Uterus (tissue), 4 donors: ENCODE measurements around the gene UST. TPM values are rescaled to one million over a fixed set of nuclear protein-coding genes. Genes with fewer than 3 reads are reported as not detected.

Experiments used
- DNase-seq, 2 donors: peaks; one replicate each; pipeline ENCODE4 v3.0.0-alpha.2; 2019 to 2020
- H3K27ac ChIP-seq, 2 donors: fragments of 200-600 bp; sonication (generic); 1 replicate in 1 of 2; 2 replicates in 1 of 2; pipeline ENCODE4 v1.5.1; 2016 to 2018
- H3K27me3 ChIP-seq, 2 donors: fragments of 200-600 bp; sonication (generic); one replicate each; pipeline ENCODE4 v1.5.1; 2018 to 2019; ENCODE audit warnings: control low read depth in 1 of 2
- H3K36me3 ChIP-seq, 2 donors: fragments of 200-600 bp; sonication (generic); one replicate each; pipeline ENCODE4 v1.5.1; 2019; ENCODE audit warnings: control low read depth in 1 of 2
- H3K4me1 ChIP-seq, 2 donors: fragments of 200-600 bp; sonication (generic); one replicate each; pipeline ENCODE4 v1.5.1; 2018 to 2019; ENCODE audit warnings: control low read depth in 1 of 2
- H3K4me3 ChIP-seq, 2 donors: fragments of 200-600 bp; sonication (generic); 1 replicate in 1 of 2; 2 replicates in 1 of 2; pipeline ENCODE4 v1.5.1; 2018 to 2019; ENCODE audit warnings: mild to moderate bottlenecking in 1 of 2
- H3K9me3 ChIP-seq, 2 donors: fragments of 200-600 bp; sonication (generic); one replicate each; pipeline ENCODE4 v1.5.1; 2019; ENCODE audit warnings: control low read depth in 1 of 2
- POLR2A ChIP-seq, 2 donors: fragments of 450-650 bp; IDR thresholded peaks; one replicate each; pipeline ENCODE4 v1.6.1; 2016; ENCODE audit warnings: antibody characterized with exemption in 2 of 2, mild to moderate bottlenecking in 1 of 2, moderate library complexity in 1 of 2
- intact Hi-C: fragments of 100-400 bp; cut with DNase I; formaldehyde crosslinking; loops from one replicate; pipeline ENCODE4 v1.15.1; 2023; ENCODE audit warnings: low total_unique reads
- total RNA-seq, 4 donors: library from RNA; depleted of rRNA in 3 of 4; stranded (reverse); fragments of >200 nt in 3 of 4; gene quantifications; one replicate each; pipeline versions ENCODE4 v1.1.0 to v1.2.4, GENCODE V29; 2014 to 2023
- TF ChIP-seq, protein P1 (sequence below), 4 experiments: fragments of 200-600 bp in 2 of 4; fragments of 450-650 bp in 2 of 4; sonication (generic) in 2 of 4; IDR thresholded peaks; one replicate each; pipeline ENCODE4 v1.5.1; 2016 to 2019; ENCODE audit warnings: antibody characterized with exemption in 4 of 4, mild to moderate bottlenecking in 2 of 4, moderate library complexity in 1 of 4
- donor health status: DM: yes; HTN: yes; CAD: no.

The UST gene
- total RNA-seq, 4 donors from 2014 or later = 6.1 to 23.2 (median 17.2) TPM

DNA sequence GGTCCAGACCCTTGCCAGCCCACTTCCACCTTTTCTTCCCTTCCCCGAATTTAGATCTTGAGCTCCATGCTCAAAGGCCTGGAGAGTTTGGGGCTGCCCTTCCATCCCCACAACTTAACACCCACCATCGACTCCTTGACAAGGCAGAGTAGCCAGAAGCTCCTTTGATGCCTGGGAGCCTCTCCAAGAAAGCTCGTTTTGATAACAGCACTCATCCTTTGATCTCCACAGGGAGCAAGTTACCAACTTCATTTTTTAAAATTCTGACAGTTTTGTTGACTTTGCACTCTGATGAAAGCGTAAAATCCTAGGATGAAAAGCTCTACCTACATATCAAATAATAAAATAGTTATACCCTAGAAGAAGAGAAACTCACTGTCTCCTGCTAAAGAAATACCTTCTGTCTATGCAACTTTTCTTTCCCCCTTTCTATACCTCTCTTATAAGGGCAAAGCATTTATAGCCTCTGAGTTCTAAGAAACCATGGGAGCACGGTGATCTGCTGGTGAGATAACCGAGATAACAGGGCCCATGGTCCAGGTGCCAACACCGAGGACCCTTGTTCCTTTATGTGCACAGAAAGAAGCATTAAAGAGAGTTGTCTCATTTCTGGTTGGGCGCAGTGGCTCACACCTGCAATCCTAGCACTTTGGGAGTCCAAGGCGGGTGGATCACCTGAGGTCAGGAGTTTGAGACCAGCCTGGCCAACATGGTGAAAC lies 134.9 kb downstream of the UST start:
- DNase-seq = no peak
- Histone ChIP-seq H3K9me3 (no peaks in the 10 kb centered on the region), H3K4me1 (peaks cover 0 to 5% of the 10 kb centered on the region in 2 donors), H3K36me3 (no peaks in the 10 kb centered on the region), H3K4me3 (no peak overlapping the region), H3K27me3 (no peaks in the 10 kb centered on the region), H3K27ac (no peak overlapping the region)
- intact Hi-C loops = no loop called here
- TF ChIP-seq POLR2A (IDR thresholded peaks at IDR 0.05) = no peak
- TF ChIP-seq, protein P1, sequence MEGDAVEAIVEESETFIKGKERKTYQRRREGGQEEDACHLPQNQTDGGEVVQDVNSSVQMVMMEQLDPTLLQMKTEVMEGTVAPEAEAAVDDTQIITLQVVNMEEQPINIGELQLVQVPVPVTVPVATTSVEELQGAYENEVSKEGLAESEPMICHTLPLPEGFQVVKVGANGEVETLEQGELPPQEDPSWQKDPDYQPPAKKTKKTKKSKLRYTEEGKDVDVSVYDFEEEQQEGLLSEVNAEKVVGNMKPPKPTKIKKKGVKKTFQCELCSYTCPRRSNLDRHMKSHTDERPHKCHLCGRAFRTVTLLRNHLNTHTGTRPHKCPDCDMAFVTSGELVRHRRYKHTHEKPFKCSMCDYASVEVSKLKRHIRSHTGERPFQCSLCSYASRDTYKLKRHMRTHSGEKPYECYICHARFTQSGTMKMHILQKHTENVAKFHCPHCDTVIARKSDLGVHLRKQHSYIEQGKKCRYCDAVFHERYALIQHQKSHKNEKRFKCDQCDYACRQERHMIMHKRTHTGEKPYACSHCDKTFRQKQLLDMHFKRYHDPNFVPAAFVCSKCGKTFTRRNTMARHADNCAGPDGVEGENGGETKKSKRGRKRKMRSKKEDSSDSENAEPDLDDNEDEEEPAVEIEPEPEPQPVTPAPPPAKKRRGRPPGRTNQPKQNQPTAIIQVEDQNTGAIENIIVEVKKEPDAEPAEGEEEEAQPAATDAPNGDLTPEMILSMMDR (IDR thresholded peaks at IDR 0.05) = no peak

DNA sequence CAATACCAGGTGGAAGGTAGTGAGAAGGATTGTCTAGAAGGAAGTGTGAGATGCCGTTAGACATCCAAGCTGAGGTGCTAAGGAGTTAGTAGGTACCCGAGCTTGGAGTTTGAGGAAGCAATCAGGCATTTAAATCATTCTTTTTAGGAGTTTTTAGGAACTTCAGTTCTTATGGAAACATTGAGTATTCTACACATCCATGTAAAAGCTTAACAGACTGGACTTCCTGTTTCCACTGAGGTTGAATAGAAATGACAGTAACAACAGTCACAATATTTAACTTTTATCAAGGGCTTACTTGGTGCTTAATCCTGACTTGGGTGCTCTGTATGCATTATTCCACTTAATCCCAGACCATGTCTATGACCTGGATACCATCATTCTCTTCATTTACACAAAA lies 136.4 kb downstream of the UST start:
- intact Hi-C loops = no loop called here
- Histone ChIP-seq H3K36me3 (no peaks in the 10 kb centered on the region), H3K27ac (no peak overlapping the region), H3K27me3 (no peaks in the 10 kb centered on the region), H3K9me3 (no peaks in the 10 kb centered on the region), H3K4me3 (no peak overlapping the region), H3K4me1 (peaks cover 0 to 5% of the 10 kb centered on the region in 2 donors)
- DNase-seq = no peak
- TF ChIP-seq, protein P1 (IDR thresholded peaks at IDR 0.05) = no peak
- TF ChIP-seq POLR2A (IDR thresholded peaks at IDR 0.05) = no peak

DNA sequence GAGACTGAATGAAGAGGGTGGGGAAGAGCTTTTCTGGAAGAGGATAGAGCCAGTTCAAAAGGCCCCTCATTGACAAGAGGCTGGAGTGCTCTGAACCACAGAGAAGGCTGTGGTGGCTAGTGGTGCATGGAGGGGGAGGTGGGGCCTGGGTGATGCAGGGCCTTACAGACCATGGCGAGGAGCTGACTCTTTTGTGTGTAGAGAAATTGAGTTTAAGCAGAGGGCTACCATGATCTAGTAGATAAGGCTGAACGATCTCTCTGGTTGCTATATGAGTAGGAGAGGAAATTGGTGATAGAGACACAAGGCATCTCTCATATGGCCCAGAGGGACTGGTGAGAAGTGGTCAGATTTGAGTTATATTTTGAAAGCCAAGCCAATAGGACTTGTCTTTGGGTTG lies 137.6 kb downstream of the UST start:
- peaks cover 3 to 5% of the 10 kb centered on the region in 2 donors for H3K4me1 ChIP-seq
- H3K27ac ChIP-seq = no peak overlapping the region
- no peaks in the 10 kb centered on the region for H3K27me3 ChIP-seq
- H3K4me3 ChIP-seq = no peak overlapping the region
- TF ChIP-seq, protein P1 (IDR thresholded peaks at IDR 0.05) = no peak
- TF ChIP-seq POLR2A (IDR thresholded peaks at IDR 0.05) = no peak
- intact Hi-C loops = no loop called here
- no peaks in the 10 kb centered on the region for H3K9me3 ChIP-seq
- no peaks in the 10 kb centered on the region for H3K36me3 ChIP-seq
- DNase-seq = no peak

DNA sequence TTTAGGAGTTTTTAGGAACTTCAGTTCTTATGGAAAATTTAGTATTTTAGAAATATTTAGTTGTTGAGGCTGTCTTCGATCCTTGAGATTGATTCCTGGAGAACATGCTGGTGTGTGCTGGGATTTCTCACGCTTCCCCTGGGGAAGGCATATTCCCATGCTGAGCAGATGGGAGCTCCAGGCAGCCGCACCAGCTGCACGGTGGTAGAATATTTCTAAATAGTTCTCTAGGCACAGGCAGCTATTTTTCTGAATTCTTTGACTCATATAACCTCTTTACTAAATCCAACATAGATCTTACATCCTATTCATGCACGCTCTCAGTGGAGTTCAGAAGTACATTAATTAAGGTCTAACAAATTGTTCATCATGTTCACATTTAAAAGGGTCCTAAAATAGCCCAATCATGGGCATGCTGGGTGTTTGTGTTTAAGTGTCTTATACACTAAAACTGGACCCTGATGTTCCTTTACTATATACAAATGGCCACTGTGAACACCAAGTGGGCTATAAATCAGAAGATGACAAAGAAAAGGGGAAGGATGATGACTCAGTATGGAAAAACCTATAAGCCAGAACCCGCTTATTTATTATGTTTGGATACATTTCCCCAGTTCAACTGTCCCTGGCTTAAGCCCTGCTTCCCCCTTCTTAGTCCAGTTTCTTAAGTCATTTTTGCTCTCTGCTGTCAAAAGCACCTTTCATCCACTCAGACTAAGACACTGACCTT lies 138.5 kb downstream of the UST start:
- Histone ChIP-seq H3K27ac (no peak overlapping the region), H3K4me1 (peaks cover 3 to 5% of the 10 kb centered on the region in 2 donors)
- intact Hi-C loops = no loop called here

More for the DNA sequence above, 138.5 kb downstream of the UST start:
- no peak for DNase-seq
- Histone ChIP-seq H3K27me3 (no peaks in the 10 kb centered on the region), H3K4me3 (no peak overlapping the region), H3K36me3 (no peaks in the 10 kb centered on the region), H3K9me3 (no peaks in the 10 kb centered on the region)
- TF ChIP-seq POLR2A (IDR thresholded peaks at IDR 0.05) = no peak
- TF ChIP-seq, protein P1 (IDR thresholded peaks at IDR 0.05) = no peak
